OCI-LY1 (cell line): Measurements from ENCODE around the gene OR13A1.

ENCODE experiments used
- EZH2 ChIP-seq: fragments of 200-600 bp; sonication (generic), shearing (Covaris generic); IDR thresholded peaks from 2 replicates; pipeline ENCODE4 v1.8.0; 2017; ENCODE audit warnings: borderline replicate concordance, mixed run types, mild to moderate bottlenecking, antibody characterized with exemption, low read length, moderate library complexity, mixed read lengths
- TF ChIP-seq, protein P1 (sequence below): fragments of 200-600 bp; sonication (generic), shearing (Covaris generic); IDR thresholded peaks from 2 replicates; pipeline ENCODE4 v1.5.1; 2017; ENCODE audit warnings: mild to moderate bottlenecking, antibody characterized with exemption, low read length, moderate library complexity, mixed read lengths

DNA sequence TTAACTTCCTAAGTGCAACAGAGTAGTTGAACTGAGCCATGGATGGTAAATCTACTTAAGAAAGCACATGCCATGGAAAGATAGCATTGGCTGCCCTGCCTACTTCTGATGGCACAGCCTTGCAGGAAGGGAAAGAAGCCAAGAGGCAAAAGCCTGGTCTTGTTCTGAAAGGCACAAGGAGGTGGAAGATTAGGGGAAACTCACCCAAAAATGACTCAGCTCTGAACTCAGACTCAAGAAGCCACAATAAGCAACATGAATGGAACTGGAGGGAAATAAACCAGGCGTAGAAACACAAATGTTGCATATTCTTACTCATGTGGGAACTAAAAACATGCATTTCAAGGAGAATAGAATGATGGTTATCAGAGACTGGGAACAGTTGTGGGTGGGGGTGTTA, 37.8 kb upstream of the OR13A1 start:
- no peak for TF ChIP-seq EZH2
- TF ChIP-seq, protein P1, sequence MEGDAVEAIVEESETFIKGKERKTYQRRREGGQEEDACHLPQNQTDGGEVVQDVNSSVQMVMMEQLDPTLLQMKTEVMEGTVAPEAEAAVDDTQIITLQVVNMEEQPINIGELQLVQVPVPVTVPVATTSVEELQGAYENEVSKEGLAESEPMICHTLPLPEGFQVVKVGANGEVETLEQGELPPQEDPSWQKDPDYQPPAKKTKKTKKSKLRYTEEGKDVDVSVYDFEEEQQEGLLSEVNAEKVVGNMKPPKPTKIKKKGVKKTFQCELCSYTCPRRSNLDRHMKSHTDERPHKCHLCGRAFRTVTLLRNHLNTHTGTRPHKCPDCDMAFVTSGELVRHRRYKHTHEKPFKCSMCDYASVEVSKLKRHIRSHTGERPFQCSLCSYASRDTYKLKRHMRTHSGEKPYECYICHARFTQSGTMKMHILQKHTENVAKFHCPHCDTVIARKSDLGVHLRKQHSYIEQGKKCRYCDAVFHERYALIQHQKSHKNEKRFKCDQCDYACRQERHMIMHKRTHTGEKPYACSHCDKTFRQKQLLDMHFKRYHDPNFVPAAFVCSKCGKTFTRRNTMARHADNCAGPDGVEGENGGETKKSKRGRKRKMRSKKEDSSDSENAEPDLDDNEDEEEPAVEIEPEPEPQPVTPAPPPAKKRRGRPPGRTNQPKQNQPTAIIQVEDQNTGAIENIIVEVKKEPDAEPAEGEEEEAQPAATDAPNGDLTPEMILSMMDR, result no peak
